Omental fat pad (tissue), 4 donors: ENCODE data around the gene RAF1. TPM values are rescaled to one million over a fixed set of nuclear protein-coding genes. Genes with fewer than 3 reads are reported as not detected.

Experiments used
- ATAC-seq: fragments of 150-250 bp; one replicate; pipeline ENCODE4 v1.9.1; 2016; ENCODE audit warnings: mild to moderate bottlenecking, moderate library complexity; ENCODE audit not compliant: low FRiP score
- DNase-seq: peaks from one replicate; pipeline ENCODE4 v3.0.0-alpha.2; 2019; ENCODE audit warnings: low spot score
- total RNA-seq, 4 donors: library from RNA; depleted of rRNA; stranded (reverse); fragments of >200 nt; gene quantifications; one replicate each; pipeline ENCODE4 v1.1.0, GENCODE V29; 2016
- TF ChIP-seq, protein P1 (sequence below), 3 donors: fragments of 450-650 bp; IDR thresholded peaks; one replicate each; pipeline ENCODE4 v1.5.1; 2016 to 2017; ENCODE audit warnings: antibody characterized with exemption in 3 of 3, mild to moderate bottlenecking in 3 of 3, moderate library complexity in 2 of 3

RAF1 gene
- total RNA-seq, 4 donors from 2014 or later: 83.4 to 120 (median 106) TPM

DNA sequence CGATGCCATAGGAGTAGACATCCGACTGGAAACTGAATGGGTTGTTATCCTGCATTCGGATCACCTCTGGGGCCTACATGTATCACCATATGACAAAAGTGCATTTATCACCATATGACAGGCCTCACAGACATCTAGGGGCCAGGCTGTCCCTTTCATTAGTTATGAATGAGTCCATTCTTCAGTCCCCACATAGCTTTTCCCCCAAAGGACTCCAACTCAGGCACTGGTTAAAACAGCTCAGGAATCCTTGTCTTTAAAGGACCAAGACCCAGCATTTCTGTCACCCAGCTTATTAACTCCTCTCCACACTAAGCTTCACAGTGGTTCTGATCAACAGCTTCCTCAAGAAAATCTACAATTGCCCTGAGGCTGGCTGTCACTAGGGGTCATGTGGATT lies 78.7 kb downstream of the RAF1 start:
- no peak for ATAC-seq
- no peak for DNase-seq
- TF ChIP-seq, protein P1, sequence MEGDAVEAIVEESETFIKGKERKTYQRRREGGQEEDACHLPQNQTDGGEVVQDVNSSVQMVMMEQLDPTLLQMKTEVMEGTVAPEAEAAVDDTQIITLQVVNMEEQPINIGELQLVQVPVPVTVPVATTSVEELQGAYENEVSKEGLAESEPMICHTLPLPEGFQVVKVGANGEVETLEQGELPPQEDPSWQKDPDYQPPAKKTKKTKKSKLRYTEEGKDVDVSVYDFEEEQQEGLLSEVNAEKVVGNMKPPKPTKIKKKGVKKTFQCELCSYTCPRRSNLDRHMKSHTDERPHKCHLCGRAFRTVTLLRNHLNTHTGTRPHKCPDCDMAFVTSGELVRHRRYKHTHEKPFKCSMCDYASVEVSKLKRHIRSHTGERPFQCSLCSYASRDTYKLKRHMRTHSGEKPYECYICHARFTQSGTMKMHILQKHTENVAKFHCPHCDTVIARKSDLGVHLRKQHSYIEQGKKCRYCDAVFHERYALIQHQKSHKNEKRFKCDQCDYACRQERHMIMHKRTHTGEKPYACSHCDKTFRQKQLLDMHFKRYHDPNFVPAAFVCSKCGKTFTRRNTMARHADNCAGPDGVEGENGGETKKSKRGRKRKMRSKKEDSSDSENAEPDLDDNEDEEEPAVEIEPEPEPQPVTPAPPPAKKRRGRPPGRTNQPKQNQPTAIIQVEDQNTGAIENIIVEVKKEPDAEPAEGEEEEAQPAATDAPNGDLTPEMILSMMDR (IDR thresholded peaks at IDR 0.05): no peak

DNA sequence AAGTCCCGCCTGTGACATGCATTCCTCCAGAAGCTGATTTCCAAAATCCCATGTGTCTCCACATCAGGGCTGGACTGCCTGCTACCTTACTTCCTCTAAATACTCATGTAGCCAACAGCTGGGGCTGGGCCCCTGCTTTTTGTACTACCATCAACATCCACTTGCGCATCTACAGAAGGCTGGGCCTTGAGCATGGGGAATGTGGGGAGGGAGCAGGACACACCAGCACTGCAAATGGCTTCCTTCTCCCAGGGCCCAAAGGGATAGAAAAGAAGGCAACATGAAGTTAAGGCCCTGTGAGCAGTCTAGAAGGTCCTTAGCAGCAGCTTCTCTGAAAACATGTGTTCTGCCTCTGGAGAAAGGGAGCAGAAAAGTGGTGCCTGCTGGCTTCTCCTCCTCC lies 79.8 kb downstream of the RAF1 start:
- TF ChIP-seq, protein P1 (IDR thresholded peaks at IDR 0.05): no peak
- ATAC-seq (no peak), DNase-seq (no peak)

DNA sequence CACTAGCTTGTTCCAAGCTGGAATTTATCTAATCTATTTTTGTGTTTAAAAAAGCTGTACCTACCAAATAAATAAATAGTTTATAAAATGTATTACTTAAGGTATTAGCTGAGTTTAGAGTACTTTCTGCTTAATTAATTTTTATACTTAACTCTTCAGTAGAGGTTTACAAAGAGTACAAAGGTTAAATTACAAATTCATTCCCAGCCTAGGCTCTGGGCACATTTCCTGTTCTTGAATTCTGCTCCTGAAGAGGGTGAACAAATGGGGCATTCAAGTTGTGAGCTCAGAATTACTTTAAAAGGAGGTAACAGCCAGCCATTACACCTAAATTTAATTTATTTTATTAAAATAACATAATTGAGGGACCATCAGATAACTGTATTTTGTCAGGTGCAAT lies 80.6 kb downstream of the RAF1 start:
- DNase-seq: no peak
- no peak for ATAC-seq
- TF ChIP-seq, protein P1 (IDR thresholded peaks at IDR 0.05): no peak

DNA sequence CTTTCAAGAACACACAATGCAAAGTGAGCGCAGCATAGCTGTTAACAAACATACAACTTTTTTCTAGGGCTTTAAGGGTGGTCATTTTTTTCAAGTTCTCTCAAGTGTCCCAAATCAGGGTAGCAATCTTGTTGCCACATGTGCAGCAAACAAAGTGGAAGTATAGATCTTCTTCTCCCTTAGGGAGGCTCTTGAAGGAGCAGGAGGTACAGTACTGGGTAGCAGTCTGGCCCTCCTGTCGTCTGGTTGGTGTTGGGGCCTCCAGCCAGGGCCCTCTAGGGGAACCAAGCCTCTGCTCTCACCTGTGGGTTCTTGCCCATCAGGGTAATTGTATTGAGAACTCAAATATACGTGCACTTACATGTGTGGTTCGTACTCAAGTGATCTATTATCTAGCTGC lies 81.2 kb downstream of the RAF1 start:
- DNase-seq (no peak), ATAC-seq (no peak)
- TF ChIP-seq, protein P1 (IDR thresholded peaks at IDR 0.05): no peak

DNA sequence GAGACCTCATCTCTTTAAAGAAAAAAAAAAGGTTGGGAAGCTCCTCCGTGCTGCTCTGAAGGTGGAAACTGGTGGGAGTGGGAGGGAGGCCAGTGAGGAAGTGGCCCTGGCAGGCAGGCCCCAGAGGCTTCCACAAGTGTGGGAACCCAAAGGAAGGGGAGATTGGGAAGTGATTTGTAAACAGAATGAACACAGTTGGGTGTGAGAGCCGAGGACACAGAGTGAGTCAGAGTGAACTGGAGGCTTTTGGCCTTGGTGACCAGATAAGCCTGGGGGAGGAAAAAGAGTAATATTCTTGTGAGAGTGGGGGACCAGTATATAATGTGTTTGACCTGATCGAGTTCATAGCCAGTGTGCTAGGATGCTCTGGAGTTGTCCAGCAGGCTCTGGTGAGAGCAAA lies 84.0 kb downstream of the RAF1 start:
- ATAC-seq: no peak
- TF ChIP-seq, protein P1 (IDR thresholded peaks at IDR 0.05): no peak
- DNase-seq: no peak

DNA sequence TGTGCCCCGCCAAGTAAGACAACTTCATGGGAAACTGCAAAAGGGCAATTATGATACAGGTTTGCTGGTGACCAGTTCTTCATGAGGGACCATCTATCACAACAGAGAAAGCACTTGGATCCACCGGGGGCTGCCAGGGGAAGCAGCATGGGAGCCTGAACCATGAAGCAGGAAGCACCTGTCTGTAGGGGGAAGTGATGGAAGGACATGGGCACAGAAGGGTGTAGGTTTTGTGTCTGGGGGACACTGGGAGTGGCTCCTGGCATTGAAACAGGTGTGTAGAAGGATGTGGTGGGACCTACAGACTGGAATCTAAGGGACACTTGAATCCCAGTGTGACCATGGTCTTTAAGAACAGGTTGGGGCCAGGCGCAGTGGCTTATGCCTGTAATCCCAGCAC lies 84.5 kb downstream of the RAF1 start:
- TF ChIP-seq, protein P1 (IDR thresholded peaks at IDR 0.05): no peak
- ATAC-seq (no peak), DNase-seq (no peak)

DNA sequence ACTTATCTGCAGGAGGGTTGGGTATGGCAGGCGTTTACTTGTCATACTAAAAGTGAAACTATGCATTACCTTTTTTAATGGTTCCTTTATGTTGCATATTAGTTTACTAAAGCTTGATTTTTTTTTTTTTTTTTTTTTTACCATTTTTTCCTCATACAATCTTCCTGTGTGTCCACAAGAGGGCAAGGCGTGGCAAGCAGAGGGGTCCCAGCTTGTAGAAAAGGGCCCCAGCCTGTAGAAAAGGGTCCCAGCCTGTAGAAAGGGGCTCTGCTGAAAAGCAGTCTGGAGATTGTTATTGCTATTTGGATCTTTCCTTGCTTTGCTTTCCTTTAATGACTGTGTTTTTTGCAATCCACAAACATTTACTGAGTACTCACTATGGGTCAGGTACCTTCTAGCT lies 85.2 kb downstream of the RAF1 start:
- ATAC-seq (no peak), DNase-seq (no peak)
- TF ChIP-seq, protein P1 (IDR thresholded peaks at IDR 0.05): no peak
